ENCODE data around the gene NR1D1.
A peak's percentile ranks its signal among the peaks of the same experiment; 100 is the strongest.
"Not testable (repeated sequence)": the region's sequence is repeated elsewhere in the genome, so short reads cannot be mapped to it uniquely, and the experiment has no call there.

Gene NR1D1

GRCh38 chr17:40100419-40100668 is at the start of gene NR1D1:
Gene NR1D1, minus strand, starts transcription at chr17:40100589. Its CDS starts 495 bp downstream, at chr17:40100094.
- peak; percentile 76; the same call in 2 of the 3 replicates for ATAC-seq
- TF ChIP-seq CREB5 (CRISPR knock-in tag; IDR thresholded peaks at IDR 0.05; ENCODE audit: low read depth) (no peak), OSR1 (CRISPR knock-in tag; IDR thresholded peaks at IDR 0.05) (no peak), GLIS3 (CRISPR knock-in tag; IDR thresholded peaks at IDR 0.05) (no peak), SNAI2 (CRISPR knock-in tag; IDR thresholded peaks at IDR 0.05) (no peak), ZNF70 (CRISPR knock-in tag; IDR thresholded peaks at IDR 0.05) (no peak), CSDC2 (CRISPR knock-in tag; IDR thresholded peaks at IDR 0.05) (no peak), BACH2 (CRISPR knock-in tag; IDR thresholded peaks at IDR 0.05; ENCODE audit: borderline replicate concordance) (no peak), RARB (CRISPR knock-in tag; IDR thresholded peaks at IDR 0.05) (no peak), TCF4 (CRISPR knock-in tag; IDR thresholded peaks at IDR 0.05; ENCODE audit: borderline replicate concordance) (no peak), ZNF565 (CRISPR knock-in tag; conservative IDR thresholded peaks at IDR 0.05; ENCODE audit: low read depth) (no peak)
- TF ChIP-seq, protein P1, sequence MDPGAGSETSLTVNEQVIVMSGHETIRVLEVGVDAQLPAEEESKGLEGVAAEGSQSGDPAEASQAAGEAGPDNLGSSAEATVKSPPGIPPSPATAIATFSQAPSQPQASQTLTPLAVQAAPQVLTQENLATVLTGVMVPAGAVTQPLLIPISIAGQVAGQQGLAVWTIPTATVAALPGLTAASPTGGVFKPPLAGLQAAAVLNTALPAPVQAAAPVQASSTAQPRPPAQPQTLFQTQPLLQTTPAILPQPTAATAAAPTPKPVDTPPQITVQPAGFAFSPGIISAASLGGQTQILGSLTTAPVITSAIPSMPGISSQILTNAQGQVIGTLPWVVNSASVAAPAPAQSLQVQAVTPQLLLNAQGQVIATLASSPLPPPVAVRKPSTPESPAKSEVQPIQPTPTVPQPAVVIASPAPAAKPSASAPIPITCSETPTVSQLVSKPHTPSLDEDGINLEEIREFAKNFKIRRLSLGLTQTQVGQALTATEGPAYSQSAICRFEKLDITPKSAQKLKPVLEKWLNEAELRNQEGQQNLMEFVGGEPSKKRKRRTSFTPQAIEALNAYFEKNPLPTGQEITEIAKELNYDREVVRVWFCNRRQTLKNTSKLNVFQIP (CRISPR knock-in tag; IDR thresholded peaks at IDR 0.05; ENCODE audit: borderline replicate concordance, low read depth): no peak

DNA sequence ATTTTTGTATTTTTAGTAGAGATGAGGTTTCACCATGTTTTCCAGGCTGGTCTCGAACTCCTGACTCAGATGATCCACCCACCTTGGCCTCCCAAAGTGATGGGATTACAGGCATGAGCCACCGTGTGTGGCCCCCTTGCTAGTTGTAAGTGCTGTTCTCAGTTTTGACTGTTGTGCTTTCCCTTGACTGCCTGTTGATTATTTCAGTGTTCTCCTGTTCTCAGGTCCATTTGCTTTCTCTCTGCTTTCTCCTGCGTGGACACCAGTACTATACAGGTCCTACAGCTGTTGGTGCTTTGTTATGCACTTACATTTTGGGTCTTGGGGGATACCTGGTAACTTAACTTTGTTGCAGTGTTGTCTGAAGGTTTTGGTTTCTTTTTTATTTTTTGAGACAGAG is 48.1 kb upstream of the NR1D1 start:
- ATAC-seq: no peak
- TF ChIP-seq, protein P1 (CRISPR knock-in tag; IDR thresholded peaks at IDR 0.05; ENCODE audit: borderline replicate concordance, low read depth): no peak
- TF ChIP-seq OSR1 (CRISPR knock-in tag; IDR thresholded peaks at IDR 0.05) (no peak), ZFP30 (CRISPR knock-in tag; IDR thresholded peaks at IDR 0.05) (no peak), CREB5 (CRISPR knock-in tag; IDR thresholded peaks at IDR 0.05; ENCODE audit: low read depth) (no peak), RARB (CRISPR knock-in tag; IDR thresholded peaks at IDR 0.05) (no peak), TCF4 (CRISPR knock-in tag; IDR thresholded peaks at IDR 0.05; ENCODE audit: borderline replicate concordance) (no peak), ZFP3 (CRISPR knock-in tag; IDR thresholded peaks at IDR 0.05) (no peak), PPARA (CRISPR knock-in tag; IDR thresholded peaks at IDR 0.05; ENCODE audit: borderline replicate concordance) (no peak), ARNTL (CRISPR knock-in tag; IDR thresholded peaks at IDR 0.05; ENCODE audit: borderline replicate concordance, low read depth) (no peak), ISL1 (CRISPR knock-in tag; IDR thresholded peaks at IDR 0.05) (no peak)
- TF ChIP-seq, protein P2, sequence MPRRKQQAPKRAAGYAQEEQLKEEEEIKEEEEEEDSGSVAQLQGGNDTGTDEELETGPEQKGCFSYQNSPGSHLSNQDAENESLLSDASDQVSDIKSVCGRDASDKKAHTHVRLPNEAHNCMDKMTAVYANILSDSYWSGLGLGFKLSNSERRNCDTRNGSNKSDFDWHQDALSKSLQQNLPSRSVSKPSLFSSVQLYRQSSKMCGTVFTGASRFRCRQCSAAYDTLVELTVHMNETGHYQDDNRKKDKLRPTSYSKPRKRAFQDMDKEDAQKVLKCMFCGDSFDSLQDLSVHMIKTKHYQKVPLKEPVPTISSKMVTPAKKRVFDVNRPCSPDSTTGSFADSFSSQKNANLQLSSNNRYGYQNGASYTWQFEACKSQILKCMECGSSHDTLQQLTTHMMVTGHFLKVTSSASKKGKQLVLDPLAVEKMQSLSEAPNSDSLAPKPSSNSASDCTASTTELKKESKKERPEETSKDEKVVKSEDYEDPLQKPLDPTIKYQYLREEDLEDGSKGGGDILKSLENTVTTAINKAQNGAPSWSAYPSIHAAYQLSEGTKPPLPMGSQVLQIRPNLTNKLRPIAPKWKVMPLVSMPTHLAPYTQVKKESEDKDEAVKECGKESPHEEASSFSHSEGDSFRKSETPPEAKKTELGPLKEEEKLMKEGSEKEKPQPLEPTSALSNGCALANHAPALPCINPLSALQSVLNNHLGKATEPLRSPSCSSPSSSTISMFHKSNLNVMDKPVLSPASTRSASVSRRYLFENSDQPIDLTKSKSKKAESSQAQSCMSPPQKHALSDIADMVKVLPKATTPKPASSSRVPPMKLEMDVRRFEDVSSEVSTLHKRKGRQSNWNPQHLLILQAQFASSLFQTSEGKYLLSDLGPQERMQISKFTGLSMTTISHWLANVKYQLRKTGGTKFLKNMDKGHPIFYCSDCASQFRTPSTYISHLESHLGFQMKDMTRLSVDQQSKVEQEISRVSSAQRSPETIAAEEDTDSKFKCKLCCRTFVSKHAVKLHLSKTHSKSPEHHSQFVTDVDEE (CRISPR knock-in tag; IDR thresholded peaks at IDR 0.05): no peak

DNA sequence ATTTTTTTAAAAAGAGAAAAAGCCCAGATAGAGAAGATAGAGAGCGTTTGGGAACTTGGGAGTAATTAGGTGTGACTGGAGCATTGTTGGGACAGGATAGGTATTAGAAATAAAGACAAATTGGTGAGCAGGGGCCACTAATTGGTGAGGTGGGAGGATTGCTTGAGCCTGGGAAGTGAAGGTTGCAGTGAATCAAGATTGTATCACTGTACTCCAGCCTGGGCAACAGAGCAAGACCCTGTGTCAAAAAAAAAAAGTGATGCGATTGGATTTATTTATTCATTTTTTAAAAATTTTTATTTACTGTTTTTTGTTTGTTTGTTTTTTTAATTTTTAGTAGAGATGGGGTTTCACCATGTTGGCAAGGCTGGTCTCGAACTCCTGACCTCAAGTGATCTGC is 45.1 kb upstream of the NR1D1 start:
- ATAC-seq: no peak
- TF ChIP-seq ZFP3 (CRISPR knock-in tag; IDR thresholded peaks at IDR 0.05) (no peak), PPARA (CRISPR knock-in tag; IDR thresholded peaks at IDR 0.05; ENCODE audit: borderline replicate concordance) (no peak), ZC3H10 (CRISPR knock-in tag; IDR thresholded peaks at IDR 0.05) (no peak), ZFP30 (CRISPR knock-in tag; IDR thresholded peaks at IDR 0.05) (no peak), ZNF565 (CRISPR knock-in tag; conservative IDR thresholded peaks at IDR 0.05; ENCODE audit: low read depth) (no peak), ISL1 (CRISPR knock-in tag; IDR thresholded peaks at IDR 0.05) (no peak)

- not testable (repeated sequence) for ATAC-seq
Measured at GRCh38 chr17:40143166-40143565, 42.8 kb upstream of the NR1D1 start.
